Adrenal gland (tissue), 12 donors: ENCODE measurements around the gene MED22. TPM values are rescaled to one million over a fixed set of nuclear protein-coding genes. Genes with fewer than 3 reads are reported as not detected.
A peak's percentile ranks its signal among the peaks of the same experiment; 100 is the strongest.

Source experiments
- DNase-seq, 7 donors: peaks; one replicate each; pipeline ENCODE4 v3.0.0-alpha.2; 2019 to 2020
- H3K27ac ChIP-seq, 5 donors: fragments of 200-600 bp; sonication (generic) in 4 of 5; 1 replicate in 3 of 5; 2 replicates in 2 of 5; pipeline versions ENCODE4 v1.5.1 to v1.8.0; 2016 to 2020; ENCODE audit warnings: mild to moderate bottlenecking in 1 of 5
- H3K27me3 ChIP-seq: fragments of 200-600 bp; 2 replicates; pipeline ENCODE4 v1.8.0; 2021
- H3K36me3 ChIP-seq, 2 donors: fragments of 200-600 bp; replicated peaks in 1 of 2; 1 replicate in 1 of 2; 2 replicates in 1 of 2; pipeline versions ENCODE4 v1.5.1 to v1.8.0; 2018 to 2022
- H3K4me1 ChIP-seq, 2 donors: fragments of 200-600 bp; replicated peaks in 1 of 2; 1 replicate in 1 of 2; 2 replicates in 1 of 2; pipeline versions ENCODE4 v1.5.1 to v1.8.0; 2018 to 2021
- H3K4me3 ChIP-seq, 4 donors: fragments of 200-600 bp; sonication (generic) in 3 of 4; one replicate each; pipeline ENCODE4 v1.5.1; 2016 to 2018
- H3K9me3 ChIP-seq, 3 donors: fragments of 200-600 bp; sonication (generic) in 1 of 3; replicated peaks in 1 of 3; 1 replicate in 2 of 3; 2 replicates in 1 of 3; pipeline versions ENCODE4 v1.5.1 to v1.8.0; 2016 to 2021
- POLR2A ChIP-seq, 2 donors: fragments of 450-650 bp; IDR thresholded peaks; one replicate each; pipeline ENCODE4 v1.6.1; 2017; ENCODE audit warnings: antibody characterized with exemption in 2 of 2, mild to moderate bottlenecking in 2 of 2, moderate library complexity in 1 of 2
- WGBS, 4 donors: extraction: QIAGEN DNeasy Blood & Tissue Kit in 2 of 4; methylation state at CpG; one replicate each; pipeline versions ENCODE4 v1.1.5 to v1.1.7; 2013 to 2017; 5-methylcytosine and 5-hydroxymethylcytosine counted together
- intact Hi-C, 2 donors: fragments of 100-400 bp; cut with DNase I; formaldehyde crosslinking; loops; one replicate each; pipeline versions ENCODE4 v1.14.1 to v1.15.0; 2022 to 2023
- polyA plus RNA-seq, 3 donors: library from polyadenylated mRNA; stranded (reverse); fragments of 200-250 nt in 2 of 3; fragments of 350-450 nt in 1 of 3; fragmentation: Illumina TruSeq in 1 of 3; extraction: RNeasy Lipid Tissue Mini Kit (QIAGEN cat#74804) in 1 of 3; gene quantifications; one replicate each; pipeline ENCODE4 v1.2.3, GENCODE V29; 2013 to 2014
- total RNA-seq, 9 donors: library from RNA; depleted of rRNA in 4 of 9; stranded (reverse); fragments of >200 nt in 4 of 9; fragments of 120-200 nt in 1 of 9; fragmentation: NEBNext Ultra II Directional in 1 of 9; extraction: Animal tissue kit (Norgen Biotek cat#: 25700) in 1 of 9; gene quantifications; one replicate each; pipeline versions ENCODE4 v1.1.0 to v1.2.4, GENCODE V29; 2013 to 2023
- TF ChIP-seq, protein P1 (sequence below), 6 experiments: fragments of 450-650 bp in 4 of 6; fragments of 200-600 bp in 2 of 6; sonication (generic) in 1 of 6; IDR thresholded peaks; 1 replicate in 5 of 6; 2 replicates in 1 of 6; pipeline versions ENCODE4 v1.5.1 to v1.8.0; 2016 to 2021; ENCODE audit warnings: antibody characterized with exemption in 6 of 6, mild to moderate bottlenecking in 2 of 6, moderate library complexity in 1 of 6
- donor health status: healthy with polysubstance abuse.
- donor health status: Bipolar disorder and iron deficiency.
- donor health status: DM: yes; HTN: yes; CAD: no.
- donor health status: DM: no; HTN: no; CAD: no.
- donor health status: DM: no; HTN: no; CAD: no.
- donor health status: DM: yes; HTN: yes; CAD: no.

MED22 gene
- total and polyA plus RNA-seq, 12 donors = 11.4 to 38.0 (median 28.5) TPM

DNA sequence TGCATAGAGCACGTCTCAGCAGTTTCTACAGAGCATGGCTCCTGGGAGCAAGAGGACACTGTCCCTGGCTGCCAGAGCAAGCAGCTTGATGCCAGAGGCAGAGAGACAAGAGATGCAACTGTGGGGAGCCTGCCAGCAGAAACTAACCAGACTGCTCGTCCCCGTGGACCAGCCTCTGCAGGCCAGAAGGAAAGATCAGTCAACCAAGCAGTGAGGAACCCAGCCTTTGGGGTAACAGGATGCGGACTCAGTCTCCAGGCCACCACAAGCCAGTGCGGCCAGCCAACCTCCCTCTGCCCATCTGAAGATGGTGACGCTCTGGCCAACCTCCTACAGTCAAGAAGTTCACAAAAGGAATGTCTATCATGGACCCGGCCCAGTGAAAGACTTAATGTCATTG is 24.2 kb upstream of the MED22 start:
- Histone ChIP-seq H3K4me1 (peaks cover 27 to 72% of the 10 kb centered on the region in 2 donors), H3K27ac (peak overlapping the region in 2 of 5 donors; percentile 10 to 28), H3K27me3 (no peaks in the 10 kb centered on the region), H3K9me3 (no peaks in the 10 kb centered on the region), H3K4me3 (no peak overlapping the region), H3K36me3 (peaks cover 0 to 22% of the 10 kb centered on the region in 2 donors)
- TF ChIP-seq POLR2A (IDR thresholded peaks at IDR 0.05) = no peak
- TF ChIP-seq, protein P1, sequence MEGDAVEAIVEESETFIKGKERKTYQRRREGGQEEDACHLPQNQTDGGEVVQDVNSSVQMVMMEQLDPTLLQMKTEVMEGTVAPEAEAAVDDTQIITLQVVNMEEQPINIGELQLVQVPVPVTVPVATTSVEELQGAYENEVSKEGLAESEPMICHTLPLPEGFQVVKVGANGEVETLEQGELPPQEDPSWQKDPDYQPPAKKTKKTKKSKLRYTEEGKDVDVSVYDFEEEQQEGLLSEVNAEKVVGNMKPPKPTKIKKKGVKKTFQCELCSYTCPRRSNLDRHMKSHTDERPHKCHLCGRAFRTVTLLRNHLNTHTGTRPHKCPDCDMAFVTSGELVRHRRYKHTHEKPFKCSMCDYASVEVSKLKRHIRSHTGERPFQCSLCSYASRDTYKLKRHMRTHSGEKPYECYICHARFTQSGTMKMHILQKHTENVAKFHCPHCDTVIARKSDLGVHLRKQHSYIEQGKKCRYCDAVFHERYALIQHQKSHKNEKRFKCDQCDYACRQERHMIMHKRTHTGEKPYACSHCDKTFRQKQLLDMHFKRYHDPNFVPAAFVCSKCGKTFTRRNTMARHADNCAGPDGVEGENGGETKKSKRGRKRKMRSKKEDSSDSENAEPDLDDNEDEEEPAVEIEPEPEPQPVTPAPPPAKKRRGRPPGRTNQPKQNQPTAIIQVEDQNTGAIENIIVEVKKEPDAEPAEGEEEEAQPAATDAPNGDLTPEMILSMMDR (IDR thresholded peaks at IDR 0.05) = no peak
- intact Hi-C loops = no loop called here
- DNase-seq = no peak
- WGBS, 4 donors = 66 to 71% (median 70%) methylated on average over 6 to 7 of the region's 7 CpGs

- Histone ChIP-seq H3K36me3 (peaks cover 0 to 30% of the 10 kb centered on the region in 2 donors), H3K4me1 (peaks cover 23 to 79% of the 10 kb centered on the region in 2 donors), H3K9me3 (no peaks in the 10 kb centered on the region), H3K27me3 (no peaks in the 10 kb centered on the region), H3K27ac (peak overlapping the region in 2 of 5 donors; percentile 10 to 28), H3K4me3 (no peak overlapping the region)
- 54 to 73% (median 66%) methylated on average over 7 to 12 of the region's 12 CpGs for WGBS, 4 donors
- DNase-seq = no peak
- TF ChIP-seq POLR2A (IDR thresholded peaks at IDR 0.05) = no peak
- TF ChIP-seq, protein P1 (IDR thresholded peaks at IDR 0.05) = no peak
- intact Hi-C loops = no loop called here
These were observed 23.4 kb upstream of the MED22 start for GRCh38 chr9:133371261-133371711.

GRCh38 chr9:133370685-133371084 is 22.8 kb upstream of the MED22 start:
- peaks cover 0 to 36% of the 10 kb centered on the region in 2 donors for H3K36me3 ChIP-seq
- TF ChIP-seq, protein P1 (IDR thresholded peaks at IDR 0.05) = no peak
- no peak for TF ChIP-seq POLR2A (IDR thresholded peaks at IDR 0.05)

GRCh38 chr9:133369933-133370332 is 22.0 kb upstream of the MED22 start:
- Histone ChIP-seq H3K9me3 (no peaks in the 10 kb centered on the region), H3K27me3 (no peaks in the 10 kb centered on the region), H3K27ac (peak overlapping the region in 1 of 5 donors; percentile 63), H3K4me3 (no peak overlapping the region), H3K4me1 (peaks cover 23 to 79% of the 10 kb centered on the region in 2 donors), H3K36me3 (peaks cover 0 to 44% of the 10 kb centered on the region in 2 donors)
- DNase-seq = no peak
- WGBS, 4 donors = 85 to 91% (median 88%) methylated on average over 6 to 7 of the region's 7 CpGs
- TF ChIP-seq POLR2A (IDR thresholded peaks at IDR 0.05) = no peak
- TF ChIP-seq, protein P1 (IDR thresholded peaks at IDR 0.05) = no peak
- intact Hi-C loops = no loop called here

More at GRCh38 chr9:133370685-133371084, 22.8 kb upstream of the MED22 start:
- no peaks in the 10 kb centered on the region for H3K27me3 ChIP-seq
- 74 to 79% (median 76%) methylated on average over 9 of the region's 9 CpGs for WGBS, 4 donors
- no peak overlapping the region for H3K4me3 ChIP-seq
- peak overlapping the region in 2 of 5 donors; percentile 3 to 28 for H3K27ac ChIP-seq
- H3K9me3 ChIP-seq = no peaks in the 10 kb centered on the region
- DNase-seq = no peak
- intact Hi-C loops = no loop called here
- peaks cover 23 to 79% of the 10 kb centered on the region in 2 donors for H3K4me1 ChIP-seq
